Spleen (tissue), 11 donors: ENCODE results near the gene WDR62. TPM values are rescaled to one million over a fixed set of nuclear protein-coding genes. Genes with fewer than 3 reads are reported as not detected.

Source experiments
- DNase-seq: peaks from one replicate; pipeline ENCODE4 v3.0.0-alpha.2; 2020
- H3K27ac ChIP-seq, 8 donors: fragments of 200-600 bp; sonication (generic) in 7 of 8; 1 replicate in 4 of 8; 2 replicates in 4 of 8; pipeline versions ENCODE4 v1.5.0 to v1.8.0; 2016 to 2021; ENCODE audit warnings: inconsistent platforms in 4 of 8, mild to moderate bottlenecking in 4 of 8, moderate library complexity in 1 of 8
- H3K27me3 ChIP-seq, 7 donors: fragments of 200-600 bp; sonication (generic) in 6 of 7; replicated peaks in 1 of 7; 1 replicate in 4 of 7; 2 replicates in 3 of 7; pipeline versions ENCODE4 v1.5.0 to v1.8.0; 2016 to 2021; ENCODE audit warnings: inconsistent platforms in 3 of 7, mild to moderate bottlenecking in 1 of 7
- H3K36me3 ChIP-seq, 6 donors: fragments of 200-600 bp; sonication (generic) in 5 of 6; 1 replicate in 4 of 6; 2 replicates in 2 of 6; pipeline versions ENCODE4 v1.5.0 to v1.8.0; 2016 to 2021; ENCODE audit warnings: inconsistent platforms in 2 of 6
- H3K4me1 ChIP-seq, 6 donors: fragments of 200-600 bp; sonication (generic) in 5 of 6; 1 replicate in 3 of 6; 2 replicates in 3 of 6; pipeline versions ENCODE4 v1.5.0 to v1.8.0; 2016 to 2021; ENCODE audit warnings: inconsistent platforms in 3 of 6
- H3K4me3 ChIP-seq, 8 donors: fragments of 200-600 bp; sonication (generic) in 7 of 8; 1 replicate in 4 of 8; 2 replicates in 4 of 8; pipeline versions ENCODE4 v1.5.0 to v1.8.0; 2016 to 2021; ENCODE audit warnings: inconsistent platforms in 4 of 8, mild to moderate bottlenecking in 4 of 8, moderate library complexity in 2 of 8
- H3K9me3 ChIP-seq, 8 donors: fragments of 200-600 bp; sonication (generic) in 7 of 8; 1 replicate in 4 of 8; 2 replicates in 4 of 8; pipeline versions ENCODE4 v1.5.0 to v1.8.0; 2016 to 2021; ENCODE audit warnings: inconsistent platforms in 4 of 8
- POLR2A ChIP-seq, 3 donors: fragments of 450-650 bp; IDR thresholded peaks; one replicate each; pipeline ENCODE4 v1.5.1; 2017; ENCODE audit warnings: antibody characterized with exemption in 3 of 3, mild to moderate bottlenecking in 1 of 3
- POLR2AphosphoS5 ChIP-seq, 3 donors: sonication (generic); formaldehyde crosslinking; IDR thresholded peaks; one replicate each; pipeline ENCODE4 v1.5.1; 2017; ENCODE audit warnings: antibody characterized with exemption in 3 of 3
- WGBS, 5 donors: extraction: QIAGEN DNeasy Blood & Tissue Kit in 3 of 5; methylation state at CpG; one replicate each; pipeline versions ENCODE4 v1.1.5 to v1.1.7; 2013 to 2018; 5-methylcytosine and 5-hydroxymethylcytosine counted together
- intact Hi-C: fragments of 100-400 bp; cut with DNase I; formaldehyde crosslinking; loops from one replicate; pipeline ENCODE4 v1.15.0; 2023; ENCODE audit warnings: low total_unique reads
- polyA plus RNA-seq, 3 donors: library from polyadenylated mRNA; stranded (reverse); fragments of 200-250 nt; gene quantifications; one replicate each; pipeline ENCODE4 v1.2.1, GENCODE V29; 2013
- total RNA-seq, 7 donors: library from RNA; depleted of rRNA in 3 of 7; stranded (reverse); fragments of >200 nt in 3 of 7; fragmentation: NEBNext Ultra II Directional in 4 of 7; extraction: Animal tissue kit (Norgen Biotek cat#: 25700) in 4 of 7; gene quantifications; one replicate each; pipeline versions ENCODE4 v1.1.0 to v1.2.1, GENCODE V29; 2016 to 2021
- TF ChIP-seq, protein P1 (sequence below), 11 experiments: fragments of 200-600 bp in 7 of 11; fragments of 450-650 bp in 4 of 11; sonication (generic) in 4 of 11; IDR thresholded peaks in 8 of 11; conservative IDR thresholded peaks in 3 of 11; 1 replicate in 7 of 11; 2 replicates in 4 of 11; pipeline versions ENCODE4 v1.4.0 to v1.8.0; 2016 to 2021; ENCODE audit warnings: antibody characterized with exemption in 11 of 11, inconsistent platforms in 4 of 11, mild to moderate bottlenecking in 1 of 11
- donor health status: healthy with polysubstance abuse.
- donor health status: DM: no; HTN: no; CAD: no; lungs with moderate emphysema.
- donor health status: DM: no; HTN: no; CAD: no.
- donor health status: Bipolar disorder and iron deficiency.
- donor health status: healthy.
- donor health status: DM: no; HTN: no; CAD: no.
- donor health status: DM: yes; HTN: yes; CAD: no.

WDR62 gene
- total and polyA plus RNA-seq, 10 donors: 1.3 to 5.2 (median 2.2) TPM

GRCh38 chr19:36014012-36014924 lies 40.4 kb upstream of the WDR62 start, which contains the start of gene ALKBH6:
ALKBH6 (minus strand) TSS chr19:36014213; CDS start chr19:36013397, 816 bp downstream.
- Histone ChIP-seq H3K36me3 (peaks cover 0 to 31% (median 2%) of the 10 kb centered on the region in 6 donors), H3K4me3 (peak within 1 kb of the TSS; percentile 51 to 83 (median 58)), H3K9me3 (no peaks in the 10 kb centered on the region), H3K27me3 (peaks cover 0 to 5% (median 0%) of the 10 kb centered on the region in 7 donors), H3K27ac (peak within 1 kb of the TSS; percentile 74 to 93 (median 86)), H3K4me1 (peaks cover 11 to 34% (median 25%) of the 10 kb centered on the region in 6 donors)
- 2 to 3% (median 2%) methylated on average over 31 to 42 of the region's 42 CpGs for WGBS, 5 donors
- intact Hi-C loops: no loop called here
- TF ChIP-seq POLR2AphosphoS5 (IDR thresholded peaks at IDR 0.05) (peak; percentile 73 to 88 (median 85)), POLR2A (IDR thresholded peaks at IDR 0.05) (no peak)
- TF ChIP-seq, protein P1, sequence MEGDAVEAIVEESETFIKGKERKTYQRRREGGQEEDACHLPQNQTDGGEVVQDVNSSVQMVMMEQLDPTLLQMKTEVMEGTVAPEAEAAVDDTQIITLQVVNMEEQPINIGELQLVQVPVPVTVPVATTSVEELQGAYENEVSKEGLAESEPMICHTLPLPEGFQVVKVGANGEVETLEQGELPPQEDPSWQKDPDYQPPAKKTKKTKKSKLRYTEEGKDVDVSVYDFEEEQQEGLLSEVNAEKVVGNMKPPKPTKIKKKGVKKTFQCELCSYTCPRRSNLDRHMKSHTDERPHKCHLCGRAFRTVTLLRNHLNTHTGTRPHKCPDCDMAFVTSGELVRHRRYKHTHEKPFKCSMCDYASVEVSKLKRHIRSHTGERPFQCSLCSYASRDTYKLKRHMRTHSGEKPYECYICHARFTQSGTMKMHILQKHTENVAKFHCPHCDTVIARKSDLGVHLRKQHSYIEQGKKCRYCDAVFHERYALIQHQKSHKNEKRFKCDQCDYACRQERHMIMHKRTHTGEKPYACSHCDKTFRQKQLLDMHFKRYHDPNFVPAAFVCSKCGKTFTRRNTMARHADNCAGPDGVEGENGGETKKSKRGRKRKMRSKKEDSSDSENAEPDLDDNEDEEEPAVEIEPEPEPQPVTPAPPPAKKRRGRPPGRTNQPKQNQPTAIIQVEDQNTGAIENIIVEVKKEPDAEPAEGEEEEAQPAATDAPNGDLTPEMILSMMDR (IDR thresholded peaks at IDR 0.05 in 8 of 11, conservative IDR thresholded peaks at IDR 0.05 in 3 of 11): peak in 3 of 11 experiments; percentile 27 to 33 (median 28)
- DNase-seq: peak; percentile 99

DNA sequence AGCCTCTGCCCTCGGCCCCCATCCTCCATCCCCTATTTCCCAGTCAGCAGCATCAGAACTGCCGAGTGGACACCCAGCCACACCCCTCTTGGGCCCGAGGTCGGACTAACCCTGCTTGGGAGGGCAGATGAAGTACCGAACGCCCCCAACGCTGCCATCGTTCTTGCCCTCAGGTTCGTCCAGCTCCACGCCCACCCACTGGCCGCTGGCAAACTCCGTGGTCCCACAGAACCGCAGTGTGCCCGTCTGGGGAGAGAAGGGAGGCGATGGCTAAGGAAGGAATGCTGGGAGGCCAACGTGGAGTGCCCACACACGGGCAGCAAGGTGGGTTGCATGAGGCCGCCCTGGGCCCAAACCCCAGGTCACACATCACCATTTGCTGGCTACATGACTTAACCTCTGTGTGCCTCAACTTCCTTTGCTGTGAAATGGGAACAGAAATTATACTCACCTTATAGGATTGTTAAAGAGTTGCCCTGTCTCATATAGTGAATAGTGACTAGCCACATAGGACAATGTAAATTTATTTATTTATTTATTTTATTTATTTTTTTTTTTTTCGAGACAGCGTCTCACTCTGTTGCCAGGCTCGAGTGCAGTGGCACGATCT lies 35.5 kb upstream of the WDR62 start:
- H3K27ac ChIP-seq: no peak overlapping the region
- H3K9me3 ChIP-seq: no peaks in the 10 kb centered on the region
- DNase-seq: no peak
- H3K4me3 ChIP-seq: no peak overlapping the region
- intact Hi-C loops: no loop called here
- TF ChIP-seq POLR2A (IDR thresholded peaks at IDR 0.05): no peak
- TF ChIP-seq, protein P1 (IDR thresholded peaks at IDR 0.05 in 8 of 11, conservative IDR thresholded peaks at IDR 0.05 in 3 of 11): no peak
- no peak for TF ChIP-seq POLR2AphosphoS5 (IDR thresholded peaks at IDR 0.05)
- H3K4me1 ChIP-seq: peaks cover 5 to 11% (median 8%) of the 10 kb centered on the region in 6 donors
- H3K27me3 ChIP-seq: no peaks in the 10 kb centered on the region
- peaks cover 0 to 77% (median 19%) of the 10 kb centered on the region in 6 donors for H3K36me3 ChIP-seq
- WGBS, 5 donors: 91 to 96% (median 92%) methylated on average over 17 to 22 of the region's 22 CpGs

DNA sequence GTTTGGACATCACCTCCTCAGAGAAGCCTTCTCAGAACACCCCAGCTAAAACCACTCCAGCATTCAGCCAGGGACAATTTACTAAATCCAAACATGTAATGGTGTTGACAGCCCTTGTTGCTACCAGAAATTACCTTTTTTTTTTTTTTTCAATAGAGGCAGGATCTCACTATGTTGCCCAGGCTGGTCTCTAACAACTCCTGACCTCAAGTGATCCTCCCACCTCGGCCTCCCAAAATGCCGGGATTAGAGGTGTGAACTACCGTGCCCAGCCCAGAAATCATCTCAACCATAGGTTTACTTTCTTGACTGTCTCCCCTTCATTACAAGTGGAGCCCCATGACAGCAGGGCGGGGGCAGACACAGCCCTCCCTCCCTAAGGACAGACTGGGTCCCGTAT lies 31.3 kb upstream of the WDR62 start:
- 94 to 96% (median 95%) methylated on average over 5 of the region's 5 CpGs for WGBS, 5 donors

More for the DNA sequence above, 31.3 kb upstream of the WDR62 start:
- H3K4me3 ChIP-seq: no peak overlapping the region
- TF ChIP-seq POLR2AphosphoS5 (IDR thresholded peaks at IDR 0.05) (no peak), POLR2A (IDR thresholded peaks at IDR 0.05) (no peak)
- TF ChIP-seq, protein P1 (IDR thresholded peaks at IDR 0.05 in 8 of 11, conservative IDR thresholded peaks at IDR 0.05 in 3 of 11): no peak
- H3K27me3 ChIP-seq: no peaks in the 10 kb centered on the region
- peaks cover 0 to 92% (median 24%) of the 10 kb centered on the region in 6 donors for H3K36me3 ChIP-seq
- no peaks in the 10 kb centered on the region for H3K4me1 ChIP-seq
- intact Hi-C loops: no loop called here
- no peaks in the 10 kb centered on the region for H3K9me3 ChIP-seq
- no peak for DNase-seq
- no peak overlapping the region for H3K27ac ChIP-seq
